CD14-positive monocyte (primary cell): Measurements from ENCODE around the gene DHRS7. TPM values are rescaled to one million over a fixed set of nuclear protein-coding genes. Genes with fewer than 3 reads are reported as not detected.

Experiments
- DNase-seq, 3 donors: peaks; one replicate each; pipeline ENCODE4 v3.0.0-alpha.2; 2011 to 2022
- H2AFZ ChIP-seq: 2 replicates; pipeline ENCODE4 v1.6.0; 2012; ENCODE audit warnings: mild to moderate bottlenecking, low read depth, low read length, inconsistent platforms; ENCODE audit not compliant: insufficient read depth, poor library complexity, severe bottlenecking
- H3K27ac ChIP-seq, 2 donors: 1 replicate in 1 of 2; 2 replicates in 1 of 2; pipeline ENCODE4 v1.5.1; 2012 to 2013; ENCODE audit warnings: low read length in 2 of 2, control low read depth in 1 of 2, inconsistent platforms in 1 of 2, low read depth in 1 of 2, mild to moderate bottlenecking in 1 of 2
- H3K27me3 ChIP-seq, 2 donors: one replicate each; pipeline versions ENCODE4 v1.6.0 to v1.6.1; 2011 to 2013; ENCODE audit warnings: low read length in 2 of 2; ENCODE audit not compliant: control insufficient read depth in 2 of 2, insufficient read depth in 2 of 2
- H3K36me3 ChIP-seq, 2 donors: replicated peaks in 1 of 2; 1 replicate in 1 of 2; 2 replicates in 1 of 2; pipeline versions ENCODE4 v1.5.1 to v1.6.1; 2012 to 2013; ENCODE audit warnings: low read length in 2 of 2, control low read depth in 1 of 2, inconsistent platforms in 1 of 2, mild to moderate bottlenecking in 1 of 2; ENCODE audit not compliant: insufficient read depth in 2 of 2, control insufficient read depth in 1 of 2
- H3K4me1 ChIP-seq, 2 donors: 1 replicate in 1 of 2; 2 replicates in 1 of 2; pipeline versions ENCODE4 v1.5.1 to v1.6.1; 2012 to 2013; ENCODE audit warnings: low read length in 2 of 2, control low read depth in 1 of 2, inconsistent platforms in 1 of 2, mild to moderate bottlenecking in 1 of 2, moderate library complexity in 1 of 2; ENCODE audit not compliant: insufficient read depth in 2 of 2, control insufficient read depth in 1 of 2
- H3K4me2 ChIP-seq: replicated peaks from 2 replicates; pipeline ENCODE3; 2012; ENCODE audit warnings: low read length, moderate library complexity, mild to moderate bottlenecking; ENCODE audit not compliant: poor library complexity, severe bottlenecking; ENCODE audit errors: extremely low read depth
- H3K4me3 ChIP-seq, 3 experiments: fragments of 200-600 bp in 1 of 3; sonication (generic) in 1 of 3; replicated peaks in 1 of 3; 1 replicate in 2 of 3; 2 replicates in 1 of 3; pipeline ENCODE4 v1.5.1; 2011 to 2013; ENCODE audit warnings: low read length in 3 of 3, mild to moderate bottlenecking in 3 of 3, control low read depth in 2 of 3, low read depth in 2 of 3, inconsistent platforms in 1 of 3, moderate library complexity in 1 of 3
- H3K79me2 ChIP-seq: 2 replicates; pipeline ENCODE4 v1.6.0; 2012; ENCODE audit warnings: mild to moderate bottlenecking, control low read depth, inconsistent platforms, low read length, moderate library complexity; ENCODE audit not compliant: insufficient read depth
- H3K9ac ChIP-seq: 2 replicates; pipeline ENCODE4 v1.6.0; 2017; ENCODE audit warnings: low read length, mild to moderate bottlenecking; ENCODE audit not compliant: insufficient read depth, poor library complexity, severe bottlenecking
- H3K9me3 ChIP-seq, 2 donors: replicated peaks in 1 of 2; 1 replicate in 1 of 2; 2 replicates in 1 of 2; pipeline versions ENCODE4 v1.5.1 to v1.6.1; 2012 to 2013; ENCODE audit warnings: low read length in 2 of 2, control low read depth in 1 of 2; ENCODE audit not compliant: control insufficient read depth in 1 of 2, insufficient read depth in 1 of 2
- H4K20me1 ChIP-seq: 2 replicates; pipeline ENCODE4 v1.6.0; 2012; ENCODE audit warnings: mild to moderate bottlenecking, low read length, control low read depth, moderate library complexity; ENCODE audit not compliant: insufficient read depth
- H3K27ac Mint-ChIP-seq, 7 donors: one replicate each; pipeline ENCODE4 v1.8.0; 2020; ENCODE audit warnings: mild to moderate bottlenecking in 7 of 7, mixed read lengths in 7 of 7, moderate library complexity in 6 of 7, inconsistent platforms in 2 of 7
- H3K27me3 Mint-ChIP-seq, 3 donors: one replicate each; pipeline ENCODE4 v1.8.0; 2021 to 2022; ENCODE audit warnings: low read depth in 3 of 3, mild to moderate bottlenecking in 3 of 3, mixed read lengths in 3 of 3, moderate library complexity in 3 of 3, inconsistent platforms in 1 of 3
- H3K36me3 Mint-ChIP-seq, 2 donors: one replicate each; pipeline ENCODE4 v1.8.0; 2020; ENCODE audit warnings: mixed read lengths in 2 of 2, inconsistent platforms in 1 of 2, mild to moderate bottlenecking in 1 of 2
- H3K4me1 Mint-ChIP-seq: one replicate; pipeline ENCODE4 v1.8.0; 2020; ENCODE audit warnings: mild to moderate bottlenecking, mixed read lengths
- H3K4me3 Mint-ChIP-seq, 2 donors: one replicate each; pipeline ENCODE4 v1.8.0; 2020; ENCODE audit warnings: mild to moderate bottlenecking in 2 of 2, mixed read lengths in 2 of 2, moderate library complexity in 1 of 2
- H3K9me3 Mint-ChIP-seq, 7 donors: one replicate each; pipeline ENCODE4 v1.8.0; 2020 to 2022; ENCODE audit warnings: mixed read lengths in 7 of 7, mild to moderate bottlenecking in 6 of 7, moderate library complexity in 6 of 7, inconsistent platforms in 2 of 7
- CTCF ChIP-seq: fragments of 200-600 bp; IDR thresholded peaks from one replicate; pipeline ENCODE4 v1.8.0; 2022; ENCODE audit warnings: antibody characterized with exemption, mild to moderate bottlenecking
- WGBS: methylation state at CpG from one replicate; pipeline ENCODE4 v1.1.5; 2013; ENCODE audit warnings: missing lambda C conversion rate; ENCODE audit not compliant: insufficient coverage; 5-methylcytosine and 5-hydroxymethylcytosine counted together
- intact Hi-C, 2 donors: fragments of 100-400 bp; cut with micrococcal nuclease; formaldehyde crosslinking; loops; one replicate each; pipeline versions ENCODE4 v1.15.0 to v1.15.1; 2023
- polyA plus RNA-seq, 3 donors: library from polyadenylated mRNA; depleted of rRNA in 1 of 3; unstranded in 2 of 3; stranded (reverse) in 1 of 3; fragments of 300-500 nt in 2 of 3; fragments of >200 nt in 1 of 3; fragmentation: Illumina TruSeq in 2 of 3; gene quantifications; 1 replicate in 2 of 3; 2 replicates in 1 of 3; pipeline ENCODE4 v1.2.3, GENCODE V29; 2012 to 2021

Gene DHRS7
- polyA plus RNA-seq, 3 donors = 55.4 to 223 (median 218) TPM

DNA sequence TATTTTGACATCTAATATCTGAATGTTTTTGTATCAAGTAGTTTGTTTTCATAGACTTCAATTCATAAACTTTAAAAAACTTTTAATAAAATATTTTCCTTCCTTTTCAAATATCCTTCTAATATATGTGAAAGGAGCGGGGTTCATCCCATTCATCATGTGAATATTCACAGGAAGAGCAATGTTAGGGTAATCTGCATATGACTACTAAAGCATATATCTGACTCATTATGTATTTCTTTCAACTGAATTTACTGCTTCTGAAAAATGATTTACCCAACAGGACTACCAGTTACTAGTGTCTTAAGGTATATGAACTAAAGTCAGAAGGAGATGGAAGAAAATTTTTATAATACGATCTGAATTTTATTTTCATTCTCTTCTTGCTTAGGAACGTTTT lies 30.5 kb downstream of the DHRS7 start:
- Histone ChIP-seq H3K27me3 (no peaks in the 10 kb centered on the region), H3K36me3 (peaks cover 0 to 22% of the 10 kb centered on the region in 2 donors), H3K9me3 (no peaks in the 10 kb centered on the region), H3K27ac (no peak overlapping the region), H3K4me2 (no peak overlapping the region), H3K79me2 (no peaks in the 10 kb centered on the region), H3K9ac (no peak overlapping the region), H3K4me1 (no peaks in the 10 kb centered on the region), H4K20me1 (no peaks in the 10 kb centered on the region), H2AFZ (no peak overlapping the region), H3K4me3 (no peak overlapping the region)
- no peak for DNase-seq
- no peaks in the 10 kb centered on the region for H3K9me3 Mint-ChIP-seq
- TF ChIP-seq CTCF = no peak
- H3K27me3 Mint-ChIP-seq = no peaks in the 10 kb centered on the region
- H3K4me3 Mint-ChIP-seq = no peak overlapping the region
- intact Hi-C loops = no loop called here
- H3K36me3 Mint-ChIP-seq = peaks cover 17 to 23% of the 10 kb centered on the region in 2 donors
- H3K27ac Mint-ChIP-seq = no peak overlapping the region
- H3K4me1 Mint-ChIP-seq = no peaks in the 10 kb centered on the region
- WGBS = no CpG with 5 or more reads among the region's 3 CpGs

DNA sequence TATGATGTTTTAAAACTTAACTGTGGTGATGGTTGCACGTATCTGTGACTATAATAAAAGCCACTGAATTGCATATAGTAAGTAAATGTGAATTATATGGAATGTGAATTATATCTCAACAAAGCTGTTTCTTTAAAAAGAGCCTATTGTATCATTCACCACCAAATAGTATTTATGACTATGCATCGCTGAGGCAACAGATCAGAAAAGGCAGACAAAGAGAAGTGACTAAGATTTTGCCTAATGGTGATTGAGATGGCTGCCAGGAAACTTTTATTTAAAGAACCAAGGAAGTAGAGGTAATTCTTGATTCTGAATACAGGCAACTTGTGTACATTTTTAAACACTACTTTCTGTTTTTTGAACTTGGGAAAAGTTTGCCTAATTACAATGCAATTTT lies 31.7 kb downstream of the DHRS7 start:
- no peak overlapping the region for H3K4me2 ChIP-seq
- Mint-ChIP-seq H3K9me3 (no peaks in the 10 kb centered on the region), H3K36me3 (peaks cover 21 to 28% of the 10 kb centered on the region in 2 donors), H3K27me3 (no peaks in the 10 kb centered on the region), H3K4me3 (no peak overlapping the region), H3K27ac (no peak overlapping the region), H3K4me1 (no peaks in the 10 kb centered on the region)
- no peak for DNase-seq
- no peak overlapping the region for H3K4me3 ChIP-seq
- no peaks in the 10 kb centered on the region for H3K9me3 ChIP-seq
- no peak overlapping the region for H2AFZ ChIP-seq
- H4K20me1 ChIP-seq = no peaks in the 10 kb centered on the region
- no peaks in the 10 kb centered on the region for H3K4me1 ChIP-seq
- no peak for TF ChIP-seq CTCF
- no peak overlapping the region for H3K27ac ChIP-seq
- peaks cover 0 to 28% of the 10 kb centered on the region in 2 donors for H3K36me3 ChIP-seq
- no CpG with 5 or more reads among the region's 2 CpGs for WGBS
- no peaks in the 10 kb centered on the region for H3K79me2 ChIP-seq
- H3K9ac ChIP-seq = no peak overlapping the region
- intact Hi-C loops = no loop called here
- H3K27me3 ChIP-seq = no peaks in the 10 kb centered on the region
